Measurements from ENCODE around the gene HAPLN1.

Gene HAPLN1

GRCh38 chr5:83720836-83721537, at the start of gene HAPLN1:
Gene HAPLN1 (minus strand): TSS chr5:83720855. CDS start chr5:83673523, 47,332 bp downstream.
- Histone ChIP-seq H3K36me3 (ENCODE audit: control insufficient read depth in 1 of 2, insufficient read depth in 2 of 2, low read length in 2 of 2) (no peaks in the 10 kb centered on the region), H3K4me3 (ENCODE audit: low read depth in 1 of 2, low read length in 2 of 2) (peak within 1 kb of the TSS; percentile 47 to 55), H3K9me3 (ENCODE audit: control insufficient read depth in 1 of 2, low read length in 2 of 2) (no peaks in the 10 kb centered on the region), H3K4me1 (ENCODE audit: control insufficient read depth in 1 of 2, insufficient read depth in 2 of 2, low read length in 2 of 2) (no peaks in the 10 kb centered on the region), H3K27me3 (ENCODE audit: control insufficient read depth in 1 of 2, insufficient read depth in 2 of 2, low read length in 2 of 2) (peaks cover 21 to 23% of the 10 kb centered on the region in 2 donors), H3K9ac (ENCODE audit: low read depth in 1 of 2, low read length in 2 of 2) (no peak within 1 kb of the TSS), H3K27ac (ENCODE audit: low read depth, low read length) (no peak within 1 kb of the TSS)

GRCh38 chr5:83767409-83767992, 46.8 kb upstream of the HAPLN1 start:
- Histone ChIP-seq H3K4me3 (ENCODE audit: low read depth in 1 of 2, low read length in 2 of 2) (no peak overlapping the region), H3K27me3 (ENCODE audit: control insufficient read depth in 1 of 2, insufficient read depth in 2 of 2, low read length in 2 of 2) (no peaks in the 10 kb centered on the region), H3K27ac (ENCODE audit: low read depth, low read length) (no peak overlapping the region), H3K36me3 (ENCODE audit: control insufficient read depth in 1 of 2, insufficient read depth in 2 of 2, low read length in 2 of 2) (no peaks in the 10 kb centered on the region), H3K4me1 (ENCODE audit: control insufficient read depth in 1 of 2, insufficient read depth in 2 of 2, low read length in 2 of 2) (no peaks in the 10 kb centered on the region), H3K9me3 (ENCODE audit: control insufficient read depth in 1 of 2, low read length in 2 of 2) (peaks cover 3 to 10% of the 10 kb centered on the region in 2 donors), H3K9ac (ENCODE audit: low read depth in 1 of 2, low read length in 2 of 2) (no peak overlapping the region)

GRCh38 chr5:83764101-83764500, 43.4 kb upstream of the HAPLN1 start:
- Histone ChIP-seq H3K27me3 (ENCODE audit: control insufficient read depth in 1 of 2, insufficient read depth in 2 of 2, low read length in 2 of 2) (no peaks in the 10 kb centered on the region), H3K36me3 (ENCODE audit: control insufficient read depth in 1 of 2, insufficient read depth in 2 of 2, low read length in 2 of 2) (no peaks in the 10 kb centered on the region), H3K9ac (ENCODE audit: low read depth in 1 of 2, low read length in 2 of 2) (no peak overlapping the region), H3K4me3 (ENCODE audit: low read depth in 1 of 2, low read length in 2 of 2) (no peak overlapping the region), H3K9me3 (ENCODE audit: control insufficient read depth in 1 of 2, low read length in 2 of 2) (peaks cover 3 to 10% of the 10 kb centered on the region in 2 donors), H3K27ac (ENCODE audit: low read depth, low read length) (no peak overlapping the region), H3K4me1 (ENCODE audit: control insufficient read depth in 1 of 2, insufficient read depth in 2 of 2, low read length in 2 of 2) (no peaks in the 10 kb centered on the region)

DNA sequence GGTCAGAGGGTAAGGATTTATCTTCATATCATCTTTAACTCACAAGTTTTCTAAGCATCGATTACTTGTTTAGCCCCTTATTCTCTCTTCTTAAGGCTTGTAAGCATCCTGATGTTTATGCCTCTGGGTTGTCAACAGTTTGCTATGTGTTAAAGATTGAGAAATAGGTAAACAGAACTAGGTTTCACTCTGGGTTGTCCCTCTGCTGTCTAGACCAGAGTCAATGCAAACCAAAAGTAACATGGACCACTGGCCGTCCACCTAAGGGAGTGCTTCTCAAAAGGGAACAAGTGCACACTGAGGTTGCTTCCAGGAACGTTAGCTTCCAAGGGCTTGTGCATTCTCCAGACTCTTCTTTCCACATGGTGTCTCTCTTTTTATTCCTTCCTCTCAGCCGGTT, 39.9 kb upstream of the HAPLN1 start:
- Histone ChIP-seq H3K36me3 (ENCODE audit: control insufficient read depth in 1 of 2, insufficient read depth in 2 of 2, low read length in 2 of 2) (no peaks in the 10 kb centered on the region), H3K9me3 (ENCODE audit: control insufficient read depth in 1 of 2, low read length in 2 of 2) (no peaks in the 10 kb centered on the region), H3K4me1 (ENCODE audit: control insufficient read depth in 1 of 2, insufficient read depth in 2 of 2, low read length in 2 of 2) (no peaks in the 10 kb centered on the region), H3K27me3 (ENCODE audit: control insufficient read depth in 1 of 2, insufficient read depth in 2 of 2, low read length in 2 of 2) (no peaks in the 10 kb centered on the region), H3K9ac (ENCODE audit: low read depth in 1 of 2, low read length in 2 of 2) (no peak overlapping the region), H3K4me3 (ENCODE audit: low read depth in 1 of 2, low read length in 2 of 2) (no peak overlapping the region), H3K27ac (ENCODE audit: low read depth, low read length) (no peak overlapping the region)

DNA sequence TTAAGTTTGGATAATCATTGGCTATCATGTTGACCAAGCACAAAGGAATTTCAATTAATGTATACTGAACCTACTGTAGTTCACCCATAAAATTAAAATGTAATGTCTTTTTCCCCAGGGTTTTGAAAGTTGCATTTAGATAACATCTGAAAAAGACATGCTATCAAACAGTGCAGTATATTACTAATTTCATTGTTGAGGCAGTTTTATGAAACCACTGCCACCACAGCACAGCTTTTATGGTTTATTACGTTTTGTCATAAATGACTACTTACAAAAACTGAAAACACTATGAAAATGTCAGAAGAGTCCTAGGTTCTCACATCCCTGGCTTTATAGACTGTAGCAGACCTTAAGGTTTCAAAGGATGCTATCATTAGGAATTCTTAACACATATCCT, 32.0 kb upstream of the HAPLN1 start:
- Histone ChIP-seq H3K27ac (ENCODE audit: low read depth, low read length) (no peak overlapping the region), H3K9ac (ENCODE audit: low read depth in 1 of 2, low read length in 2 of 2) (no peak overlapping the region), H3K27me3 (ENCODE audit: control insufficient read depth in 1 of 2, insufficient read depth in 2 of 2, low read length in 2 of 2) (no peaks in the 10 kb centered on the region), H3K9me3 (ENCODE audit: control insufficient read depth in 1 of 2, low read length in 2 of 2) (peaks cover 0 to 3% of the 10 kb centered on the region in 2 donors), H3K36me3 (ENCODE audit: control insufficient read depth in 1 of 2, insufficient read depth in 2 of 2, low read length in 2 of 2) (no peaks in the 10 kb centered on the region), H3K4me3 (ENCODE audit: low read depth in 1 of 2, low read length in 2 of 2) (no peak overlapping the region), H3K4me1 (ENCODE audit: control insufficient read depth in 1 of 2, insufficient read depth in 2 of 2, low read length in 2 of 2) (no peaks in the 10 kb centered on the region)

- Histone ChIP-seq H3K9ac (ENCODE audit: low read depth in 1 of 2, low read length in 2 of 2) (no peak overlapping the region), H3K27me3 (ENCODE audit: control insufficient read depth in 1 of 2, insufficient read depth in 2 of 2, low read length in 2 of 2) (no peaks in the 10 kb centered on the region), H3K27ac (ENCODE audit: low read depth, low read length) (no peak overlapping the region), H3K36me3 (ENCODE audit: control insufficient read depth in 1 of 2, insufficient read depth in 2 of 2, low read length in 2 of 2) (no peaks in the 10 kb centered on the region), H3K9me3 (ENCODE audit: control insufficient read depth in 1 of 2, low read length in 2 of 2) (peaks cover 0 to 3% of the 10 kb centered on the region in 2 donors), H3K4me1 (ENCODE audit: control insufficient read depth in 1 of 2, insufficient read depth in 2 of 2, low read length in 2 of 2) (no peaks in the 10 kb centered on the region), H3K4me3 (ENCODE audit: low read depth in 1 of 2, low read length in 2 of 2) (no peak overlapping the region)
Observed at GRCh38 chr5:83751201-83751600, 30.5 kb upstream of the HAPLN1 start.

DNA sequence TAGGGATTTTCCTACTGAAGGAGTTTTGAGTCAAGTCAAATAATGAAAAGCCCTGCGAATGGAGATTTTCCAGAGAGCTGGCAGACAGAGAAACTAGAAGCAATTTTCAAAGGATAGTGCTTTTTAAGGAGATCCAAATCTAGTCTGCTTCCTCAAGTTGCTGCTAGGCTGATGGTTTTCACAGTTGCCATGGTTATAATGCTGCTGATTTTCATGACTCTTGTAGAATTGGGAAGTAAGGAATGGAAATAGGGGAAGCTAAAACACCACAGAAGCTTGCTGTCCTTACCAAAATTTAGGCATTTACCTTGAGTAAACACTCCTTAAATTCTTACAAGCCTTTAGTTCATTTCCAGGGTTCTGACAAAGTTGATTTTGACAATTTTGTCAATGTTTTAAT, 30.1 kb upstream of the HAPLN1 start:
- H3K4me3 ChIP-seq (ENCODE audit: low read depth in 1 of 2, low read length in 2 of 2) = no peak overlapping the region
- no peaks in the 10 kb centered on the region for H3K27me3 ChIP-seq (ENCODE audit: control insufficient read depth in 1 of 2, insufficient read depth in 2 of 2, low read length in 2 of 2)
- H3K36me3 ChIP-seq (ENCODE audit: control insufficient read depth in 1 of 2, insufficient read depth in 2 of 2, low read length in 2 of 2) = no peaks in the 10 kb centered on the region
- no peaks in the 10 kb centered on the region for H3K4me1 ChIP-seq (ENCODE audit: control insufficient read depth in 1 of 2, insufficient read depth in 2 of 2, low read length in 2 of 2)
- H3K9ac ChIP-seq (ENCODE audit: low read depth in 1 of 2, low read length in 2 of 2) = no peak overlapping the region
- no peak overlapping the region for H3K27ac ChIP-seq (ENCODE audit: low read depth, low read length)
- H3K9me3 ChIP-seq (ENCODE audit: control insufficient read depth in 1 of 2, low read length in 2 of 2) = peaks cover 0 to 3% of the 10 kb centered on the region in 2 donors

DNA sequence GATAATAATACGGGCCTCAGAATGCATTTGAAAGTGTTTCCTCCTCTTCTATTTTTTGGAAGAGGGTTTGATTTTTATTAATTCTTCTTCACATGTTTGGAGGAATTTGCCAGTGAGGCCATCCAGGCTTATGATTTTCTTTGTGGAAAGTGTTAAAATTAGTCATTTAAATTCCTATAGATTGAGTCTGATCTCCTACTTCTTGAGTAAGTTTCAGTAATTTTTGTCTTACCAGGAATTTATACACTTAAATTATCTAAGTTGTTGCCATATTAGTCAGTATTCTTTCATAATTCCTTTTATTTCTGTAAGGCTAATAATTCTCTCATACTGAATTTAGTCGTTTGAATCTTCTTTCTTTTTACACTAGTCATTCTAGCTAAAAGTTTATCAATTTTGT, 25.2 kb upstream of the HAPLN1 start:
- Histone ChIP-seq H3K36me3 (ENCODE audit: control insufficient read depth in 1 of 2, insufficient read depth in 2 of 2, low read length in 2 of 2) (no peaks in the 10 kb centered on the region), H3K4me1 (ENCODE audit: control insufficient read depth in 1 of 2, insufficient read depth in 2 of 2, low read length in 2 of 2) (no peaks in the 10 kb centered on the region), H3K9me3 (ENCODE audit: control insufficient read depth in 1 of 2, low read length in 2 of 2) (peaks cover 0 to 3% of the 10 kb centered on the region in 2 donors), H3K4me3 (ENCODE audit: low read depth in 1 of 2, low read length in 2 of 2) (no peak overlapping the region), H3K27ac (ENCODE audit: low read depth, low read length) (no peak overlapping the region), H3K9ac (ENCODE audit: low read depth in 1 of 2, low read length in 2 of 2) (no peak overlapping the region), H3K27me3 (ENCODE audit: control insufficient read depth in 1 of 2, insufficient read depth in 2 of 2, low read length in 2 of 2) (no peaks in the 10 kb centered on the region)

- no peaks in the 10 kb centered on the region for H3K4me1 ChIP-seq (ENCODE audit: control insufficient read depth in 1 of 2, insufficient read depth in 2 of 2, low read length in 2 of 2)
- H3K36me3 ChIP-seq (ENCODE audit: control insufficient read depth in 1 of 2, insufficient read depth in 2 of 2, low read length in 2 of 2) = no peaks in the 10 kb centered on the region
- no peaks in the 10 kb centered on the region for H3K9me3 ChIP-seq (ENCODE audit: control insufficient read depth in 1 of 2, low read length in 2 of 2)
- H3K4me3 ChIP-seq (ENCODE audit: low read depth in 1 of 2, low read length in 2 of 2) = no peak overlapping the region
- H3K27ac ChIP-seq (ENCODE audit: low read depth, low read length) = no peak overlapping the region
- H3K9ac ChIP-seq (ENCODE audit: low read depth in 1 of 2, low read length in 2 of 2) = no peak overlapping the region
- H3K27me3 ChIP-seq (ENCODE audit: control insufficient read depth in 1 of 2, insufficient read depth in 2 of 2, low read length in 2 of 2) = no peaks in the 10 kb centered on the region
Observed at GRCh38 chr5:83744821-83745220, 24.2 kb upstream of the HAPLN1 start.

GRCh38 chr5:83742089-83742488, 21.4 kb upstream of the HAPLN1 start:
- no peak overlapping the region for H3K27ac ChIP-seq (ENCODE audit: low read depth, low read length)
- H3K4me3 ChIP-seq (ENCODE audit: low read depth in 1 of 2, low read length in 2 of 2) = no peak overlapping the region
- no peaks in the 10 kb centered on the region for H3K4me1 ChIP-seq (ENCODE audit: control insufficient read depth in 1 of 2, insufficient read depth in 2 of 2, low read length in 2 of 2)

More at GRCh38 chr5:83742089-83742488, 21.4 kb upstream of the HAPLN1 start:
- no peak overlapping the region for H3K9ac ChIP-seq (ENCODE audit: low read depth in 1 of 2, low read length in 2 of 2)
- no peaks in the 10 kb centered on the region for H3K27me3 ChIP-seq (ENCODE audit: control insufficient read depth in 1 of 2, insufficient read depth in 2 of 2, low read length in 2 of 2)
- no peaks in the 10 kb centered on the region for H3K36me3 ChIP-seq (ENCODE audit: control insufficient read depth in 1 of 2, insufficient read depth in 2 of 2, low read length in 2 of 2)
- H3K9me3 ChIP-seq (ENCODE audit: control insufficient read depth in 1 of 2, low read length in 2 of 2) = no peaks in the 10 kb centered on the region

All from duodenal mucosa (tissue), 2 donors.